Ascending aorta (tissue), 2 donors: ENCODE data around the gene SGCD. TPM values are rescaled to one million over a fixed set of nuclear protein-coding genes. Genes with fewer than 3 reads are reported as not detected.

Experiments used
- DNase-seq, 2 donors: peaks; one replicate each; pipeline ENCODE4 v3.0.0-alpha.2; 2019; ENCODE audit warnings: low spot score in 2 of 2
- H3K27ac ChIP-seq, 2 donors: fragments of 200-600 bp; sonication (generic); one replicate each; pipeline ENCODE4 v1.5.1; 2016 to 2017; ENCODE audit warnings: mild to moderate bottlenecking in 1 of 2
- H3K27me3 ChIP-seq: fragments of 200-600 bp; sonication (generic); one replicate; pipeline ENCODE4 v1.5.1; 2017
- H3K36me3 ChIP-seq, 2 donors: fragments of 200-600 bp; sonication (generic); one replicate each; pipeline ENCODE4 v1.5.1; 2016
- H3K4me1 ChIP-seq, 2 donors: fragments of 200-600 bp; sonication (generic); one replicate each; pipeline ENCODE4 v1.5.1; 2016 to 2017; ENCODE audit warnings: mild to moderate bottlenecking in 1 of 2
- H3K4me3 ChIP-seq, 2 donors: fragments of 200-600 bp; sonication (generic); one replicate each; pipeline ENCODE4 v1.5.1; 2016 to 2017; ENCODE audit warnings: mild to moderate bottlenecking in 1 of 2
- H3K9me3 ChIP-seq, 2 donors: fragments of 200-600 bp; sonication (generic); one replicate each; pipeline ENCODE4 v1.5.1; 2016
- intact Hi-C: fragments of 100-400 bp; cut with DNase I; formaldehyde crosslinking; loops from one replicate; pipeline ENCODE4 v1.15.1; 2023
- total RNA-seq: library from RNA; depleted of rRNA; stranded (reverse); fragments of >200 nt; gene quantifications from one replicate; pipeline ENCODE4 v1.1.0, GENCODE V29; 2016
- TF ChIP-seq, protein P1 (sequence below), 3 experiments: fragments of 200-600 bp in 2 of 3; fragments of 450-650 bp in 1 of 3; sonication (generic) in 2 of 3; IDR thresholded peaks; one replicate each; pipeline ENCODE4 v1.5.1; 2016 to 2019; ENCODE audit warnings: antibody characterized with exemption in 3 of 3, mild to moderate bottlenecking in 1 of 3, moderate library complexity in 1 of 3

Gene SGCD
- total RNA-seq, 1 donor from 2014 or later = 4.0 TPM

DNA sequence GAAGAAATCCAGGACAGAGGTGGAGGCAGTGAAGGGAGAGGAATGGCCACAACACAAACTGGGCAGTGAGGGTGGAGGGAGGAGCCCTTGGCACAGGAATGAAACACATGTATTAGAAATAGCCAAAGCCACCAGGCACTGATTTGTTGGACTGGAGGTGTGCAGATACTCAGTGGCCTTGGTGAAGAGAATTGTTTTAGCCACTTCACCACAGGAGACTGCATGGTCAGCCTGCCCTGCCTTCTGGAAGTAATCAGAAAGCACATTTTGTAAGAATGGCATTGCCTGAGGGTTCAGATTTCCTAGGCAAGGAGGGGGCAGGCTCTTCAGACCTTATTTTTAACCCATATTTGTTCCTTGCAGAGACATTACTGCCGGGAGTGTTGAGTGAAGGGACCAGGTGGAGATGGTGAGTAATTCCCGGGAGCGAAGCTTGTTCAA is 2.2 kb downstream of the SGCD start:
- intact Hi-C loops = loop anchor here (10.0 kb wide), 1 partner anchor 384 kb away; no protein-coding TSS in a partner anchor
- TF ChIP-seq, protein P1, sequence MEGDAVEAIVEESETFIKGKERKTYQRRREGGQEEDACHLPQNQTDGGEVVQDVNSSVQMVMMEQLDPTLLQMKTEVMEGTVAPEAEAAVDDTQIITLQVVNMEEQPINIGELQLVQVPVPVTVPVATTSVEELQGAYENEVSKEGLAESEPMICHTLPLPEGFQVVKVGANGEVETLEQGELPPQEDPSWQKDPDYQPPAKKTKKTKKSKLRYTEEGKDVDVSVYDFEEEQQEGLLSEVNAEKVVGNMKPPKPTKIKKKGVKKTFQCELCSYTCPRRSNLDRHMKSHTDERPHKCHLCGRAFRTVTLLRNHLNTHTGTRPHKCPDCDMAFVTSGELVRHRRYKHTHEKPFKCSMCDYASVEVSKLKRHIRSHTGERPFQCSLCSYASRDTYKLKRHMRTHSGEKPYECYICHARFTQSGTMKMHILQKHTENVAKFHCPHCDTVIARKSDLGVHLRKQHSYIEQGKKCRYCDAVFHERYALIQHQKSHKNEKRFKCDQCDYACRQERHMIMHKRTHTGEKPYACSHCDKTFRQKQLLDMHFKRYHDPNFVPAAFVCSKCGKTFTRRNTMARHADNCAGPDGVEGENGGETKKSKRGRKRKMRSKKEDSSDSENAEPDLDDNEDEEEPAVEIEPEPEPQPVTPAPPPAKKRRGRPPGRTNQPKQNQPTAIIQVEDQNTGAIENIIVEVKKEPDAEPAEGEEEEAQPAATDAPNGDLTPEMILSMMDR (IDR thresholded peaks at IDR 0.05) = no peak
- Histone ChIP-seq H3K36me3 (no peaks in the 10 kb centered on the region), H3K9me3 (no peaks in the 10 kb centered on the region), H3K4me1 (peaks cover 0 to 14% of the 10 kb centered on the region in 2 donors), H3K27me3 (no peaks in the 10 kb centered on the region), H3K4me3 (peak overlapping the region; percentile 48 to 80), H3K27ac (peak overlapping the region; percentile 81 to 86)
- DNase-seq = no peak

DNA sequence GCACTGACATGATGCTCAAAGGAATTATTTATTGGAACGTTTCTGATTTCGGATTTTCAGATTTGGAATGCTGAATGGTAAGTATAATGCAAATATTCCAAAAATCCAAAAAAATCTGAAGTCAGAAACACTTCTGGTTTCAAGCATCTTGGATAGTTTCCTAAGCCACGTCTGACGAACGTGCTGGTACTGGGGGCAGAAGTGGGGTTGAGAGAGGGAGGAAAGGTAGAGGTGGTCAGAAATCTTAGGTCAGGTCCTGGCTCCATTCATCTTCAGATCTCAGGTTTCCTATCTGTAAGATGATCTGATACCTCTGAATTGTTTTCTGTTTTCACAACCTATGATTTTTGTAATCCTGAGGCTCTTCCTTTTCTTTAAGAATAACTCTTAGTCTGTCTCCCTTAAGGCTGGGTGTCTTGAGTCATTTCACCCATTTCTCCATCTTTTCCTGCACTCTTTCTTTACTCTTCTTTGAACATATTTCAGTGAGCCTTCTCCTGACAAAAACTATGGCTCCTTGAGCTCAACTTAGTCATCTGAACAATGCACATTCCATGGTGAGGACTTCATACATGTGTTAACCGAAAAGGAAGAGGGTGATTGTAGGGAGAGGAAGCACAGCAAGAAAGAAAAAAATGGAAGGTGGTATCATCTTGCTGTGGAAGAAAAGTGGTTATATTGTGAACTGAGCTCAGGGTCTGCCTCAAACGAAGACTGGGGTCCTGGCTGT is 3.3 kb downstream of the SGCD start:
- intact Hi-C loops = no loop called here
- peaks cover 0 to 14% of the 10 kb centered on the region in 2 donors for H3K4me1 ChIP-seq

DNA sequence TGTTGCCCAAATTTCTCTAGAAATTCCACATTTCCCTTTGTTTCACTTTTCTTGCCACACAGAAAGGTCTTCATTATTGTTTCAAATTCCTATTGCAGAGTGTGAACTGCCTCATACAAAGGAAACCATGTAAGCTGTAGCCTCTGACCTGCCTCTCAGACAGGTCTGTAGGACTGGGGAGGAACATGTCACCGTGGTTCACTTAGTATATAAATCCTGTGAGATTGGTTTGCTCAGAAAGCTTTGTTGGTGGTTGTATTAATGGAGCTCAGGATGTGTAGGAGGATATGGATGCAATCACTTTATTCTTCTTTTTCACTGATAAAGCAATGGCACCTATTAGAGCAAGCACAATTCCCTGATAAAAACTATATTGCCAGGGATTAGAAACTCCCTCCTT is 4.2 kb downstream of the SGCD start:
- Histone ChIP-seq H3K9me3 (no peaks in the 10 kb centered on the region), H3K4me3 (no peak overlapping the region), H3K36me3 (no peaks in the 10 kb centered on the region), H3K4me1 (peaks cover 0 to 7% of the 10 kb centered on the region in 2 donors), H3K27me3 (no peaks in the 10 kb centered on the region), H3K27ac (no peak overlapping the region)
- DNase-seq = no peak
- intact Hi-C loops = no loop called here
- TF ChIP-seq, protein P1 (IDR thresholded peaks at IDR 0.05) = no peak

More for the DNA sequence above, 3.3 kb downstream of the SGCD start:
- no peak overlapping the region for H3K4me3 ChIP-seq
- no peak for DNase-seq
- TF ChIP-seq, protein P1 (IDR thresholded peaks at IDR 0.05) = no peak
- no peaks in the 10 kb centered on the region for H3K27me3 ChIP-seq
- H3K27ac ChIP-seq = no peak overlapping the region
- H3K9me3 ChIP-seq = no peaks in the 10 kb centered on the region
- H3K36me3 ChIP-seq = no peaks in the 10 kb centered on the region

DNA sequence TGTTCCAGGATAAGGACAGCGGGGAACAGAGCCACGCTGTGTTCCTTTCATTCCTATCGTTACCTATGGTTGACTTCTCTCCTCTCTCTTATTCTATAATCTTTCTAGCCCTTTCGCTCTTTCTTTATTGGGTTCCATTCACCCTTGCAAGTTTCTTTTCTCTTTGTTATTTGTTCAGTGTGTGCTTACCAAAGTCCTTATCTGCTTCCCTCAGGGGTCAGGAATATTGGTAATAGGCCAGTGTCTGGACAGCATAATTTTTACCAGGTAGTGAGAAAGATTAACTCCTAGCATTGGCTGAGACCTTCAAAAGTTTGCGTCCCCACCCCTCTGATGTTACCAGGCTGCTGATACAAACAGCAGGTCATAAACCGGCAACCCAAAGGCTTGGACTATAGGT is 4.9 kb downstream of the SGCD start:
- intact Hi-C loops = no loop called here
- Histone ChIP-seq H3K27me3 (no peaks in the 10 kb centered on the region), H3K9me3 (no peaks in the 10 kb centered on the region), H3K36me3 (no peaks in the 10 kb centered on the region), H3K27ac (no peak overlapping the region), H3K4me3 (no peak overlapping the region), H3K4me1 (peaks cover 0 to 5% of the 10 kb centered on the region in 2 donors)
- no peak for DNase-seq
- TF ChIP-seq, protein P1 (IDR thresholded peaks at IDR 0.05) = no peak

DNA sequence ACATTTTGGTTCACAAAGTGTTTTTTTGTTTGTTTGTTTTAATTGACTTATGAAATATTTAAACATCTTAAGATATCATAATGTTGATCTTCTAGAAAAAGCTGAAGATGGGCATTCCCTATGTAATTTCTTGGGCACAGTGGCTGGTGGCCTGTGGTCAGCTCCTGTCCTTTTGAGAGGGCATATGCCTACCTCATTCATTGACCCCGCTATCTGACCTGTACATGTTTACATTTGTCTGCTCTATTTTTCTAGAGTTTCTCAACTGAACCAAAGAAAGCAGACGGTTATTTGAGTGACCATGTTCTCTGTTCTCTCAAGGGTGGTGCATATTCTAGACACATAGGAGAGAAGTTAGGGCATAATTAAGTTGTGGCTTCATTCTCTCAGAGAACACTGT is 5.3 kb downstream of the SGCD start:
- TF ChIP-seq, protein P1 (IDR thresholded peaks at IDR 0.05) = no peak
- intact Hi-C loops = no loop called here
- Histone ChIP-seq H3K27ac (no peak overlapping the region), H3K27me3 (no peaks in the 10 kb centered on the region), H3K9me3 (no peaks in the 10 kb centered on the region), H3K4me3 (no peak overlapping the region), H3K4me1 (peaks cover 0 to 5% of the 10 kb centered on the region in 2 donors), H3K36me3 (no peaks in the 10 kb centered on the region)
- no peak for DNase-seq
